OCI-LY3 (cell line): ENCODE results near the gene ADIPOR2.
"Not testable (repeated sequence)": the region's sequence is repeated elsewhere in the genome, so short reads cannot be mapped to it uniquely, and the experiment has no call there.

Source experiments
- H2AFZ ChIP-seq: fragments of 200-600, 300-600 bp; shearing (Covaris generic); 2 replicates; pipeline ENCODE4 v1.6.0; 2014; ENCODE audit warnings: antibody characterized with exemption, low read depth, low read length
- H3K27ac ChIP-seq: fragments of 200-600, 300-600 bp; sonication (generic); 2 replicates; pipeline ENCODE4 v1.5.1; 2014; ENCODE audit warnings: mild to moderate bottlenecking, low read length, moderate library complexity, mixed read lengths
- H3K27me3 ChIP-seq: fragments of 200-600, 300-600 bp; sonication (generic); 2 replicates; pipeline ENCODE4 v1.6.1; 2014; ENCODE audit warnings: low read depth, low read length, mixed read lengths
- H3K36me3 ChIP-seq: fragments of 200-600, 300-600 bp; sonication (generic); replicated peaks from 2 replicates; pipeline ENCODE3; 2014; ENCODE audit warnings: low read depth, low read length, mixed read lengths
- H3K4me1 ChIP-seq: fragments of 300-600, 200-600 bp; sonication (generic); 2 replicates; pipeline ENCODE4 v1.6.1; 2014; ENCODE audit warnings: low read length, mixed read lengths
- H3K4me2 ChIP-seq: fragments of 200-600, 300-600 bp; sonication (generic); 2 replicates; pipeline ENCODE4 v1.6.1; 2014; ENCODE audit warnings: low read length, mixed read lengths
- H3K4me3 ChIP-seq: fragments of 300-600, 200-600 bp; sonication (generic); 2 replicates; pipeline ENCODE4 v1.5.1; 2014; ENCODE audit warnings: antibody characterized with exemption, mild to moderate bottlenecking, low read length, moderate library complexity
- H3K79me2 ChIP-seq: fragments of 300-600, 200-600 bp; shearing (Covaris generic); 2 replicates; pipeline ENCODE4 v1.6.1; 2014; ENCODE audit warnings: mild to moderate bottlenecking, low read length, mixed read lengths
- H3K9ac ChIP-seq: fragments of 300-600, 200-600 bp; shearing (Covaris generic); 2 replicates; pipeline ENCODE4 v1.6.0; 2014; ENCODE audit warnings: mild to moderate bottlenecking, low read length, moderate library complexity
- H3K9me3 ChIP-seq: fragments of 200-600, 300-600 bp; shearing (Covaris generic); 2 replicates; pipeline ENCODE4 v1.6.1; 2014; ENCODE audit warnings: low read length, mixed read lengths; ENCODE audit not compliant: insufficient read depth
- H4K20me1 ChIP-seq: fragments of 200-600, 300-600 bp; sonication (generic); 2 replicates; pipeline ENCODE4 v1.6.1; 2016; ENCODE audit warnings: low read length, mixed read lengths; ENCODE audit not compliant: insufficient read depth
- CTCF ChIP-seq: fragments of 200-600, 300-600 bp; sonication (generic); IDR thresholded peaks from 2 replicates; pipeline ENCODE4 v1.5.1; 2014; ENCODE audit warnings: antibody characterized with exemption, low read length, low read depth
- EZH2phosphoT487 ChIP-seq: fragments of 200-600 bp; shearing (Covaris generic); IDR thresholded peaks from 2 replicates; pipeline ENCODE4 v1.6.1; 2018; ENCODE audit warnings: antibody characterized with exemption, mixed run types, low read depth

The ADIPOR2 gene

GRCh38 chr12:1712852-1713251 is 22.0 kb downstream of the ADIPOR2 start:
- peaks cover 13% of the 10 kb centered on the region; the same call in 1 of the 2 replicates for H4K20me1 ChIP-seq
- peaks cover 93% of the 10 kb centered on the region for H3K79me2 ChIP-seq
- not testable (repeated sequence) for H3K9ac ChIP-seq, H3K4me3 ChIP-seq, H3K4me1 ChIP-seq, H3K27ac ChIP-seq, H3K27me3 ChIP-seq, H3K4me2 ChIP-seq, H3K9me3 ChIP-seq, H2AFZ ChIP-seq
- H3K36me3 ChIP-seq: peaks cover 17% of the 10 kb centered on the region

GRCh38 chr12:1713783-1714348 is 23.0 kb downstream of the ADIPOR2 start:
- not testable (repeated sequence) for H3K9ac ChIP-seq, H3K4me1 ChIP-seq, H3K9me3 ChIP-seq, H3K27me3 ChIP-seq, H3K4me2 ChIP-seq, H3K4me3 ChIP-seq, H3K27ac ChIP-seq, H2AFZ ChIP-seq
- Histone ChIP-seq H3K36me3 (peaks cover 17% of the 10 kb centered on the region), H4K20me1 (peaks cover 17% of the 10 kb centered on the region), H3K79me2 (peaks cover 93% of the 10 kb centered on the region)

- not testable (repeated sequence) for H3K4me2 ChIP-seq, H2AFZ ChIP-seq, H3K4me3 ChIP-seq
Observed at GRCh38 chr12:1715459-1715858, 24.6 kb downstream of the ADIPOR2 start.

GRCh38 chr12:1716215-1716862 is 25.5 kb downstream of the ADIPOR2 start:
- Histone ChIP-seq H2AFZ (no peak overlapping the region), H3K27me3 (no peaks in the 10 kb centered on the region), H3K36me3 (peaks cover 17% of the 10 kb centered on the region), H4K20me1 (peaks cover 18% of the 10 kb centered on the region), H3K4me3 (no peak overlapping the region), H3K4me1 (peaks cover 9% of the 10 kb centered on the region), H3K9me3 (peaks cover 3% of the 10 kb centered on the region; the same call in 1 of the 2 replicates), H3K79me2 (peaks cover 89% of the 10 kb centered on the region), H3K4me2 (no peak overlapping the region), H3K27ac (no peak overlapping the region), H3K9ac (no peak overlapping the region)
- TF ChIP-seq CTCF (no peak), EZH2phosphoT487 (no peak)

More at GRCh38 chr12:1715459-1715858, 24.6 kb downstream of the ADIPOR2 start:
- H3K9ac ChIP-seq, H3K4me1 ChIP-seq, H3K27ac ChIP-seq, H3K27me3 ChIP-seq, H3K9me3 ChIP-seq: not testable (repeated sequence)
- peaks cover 19% of the 10 kb centered on the region for H4K20me1 ChIP-seq
- H3K79me2 ChIP-seq: peaks cover 92% of the 10 kb centered on the region
- H3K36me3 ChIP-seq: peaks cover 17% of the 10 kb centered on the region

- TF ChIP-seq CTCF: no peak
- TF ChIP-seq EZH2phosphoT487: no peak
- H3K79me2 ChIP-seq: peaks cover 89% of the 10 kb centered on the region
- peaks cover 3% of the 10 kb centered on the region; the same call in 1 of the 2 replicates for H3K9me3 ChIP-seq
Observed at GRCh38 chr12:1716911-1717310, 26.0 kb downstream of the ADIPOR2 start.

More at GRCh38 chr12:1716911-1717310, 26.0 kb downstream of the ADIPOR2 start:
- H3K9ac ChIP-seq: no peak overlapping the region
- H4K20me1 ChIP-seq: peaks cover 24% of the 10 kb centered on the region
- H3K4me1 ChIP-seq: peaks cover 9% of the 10 kb centered on the region
- H3K27ac ChIP-seq: no peak overlapping the region
- H2AFZ ChIP-seq: no peak overlapping the region
- no peak overlapping the region for H3K4me3 ChIP-seq
- H3K4me2 ChIP-seq: no peak overlapping the region
- peaks cover 17% of the 10 kb centered on the region for H3K36me3 ChIP-seq
- no peaks in the 10 kb centered on the region for H3K27me3 ChIP-seq
